ENCODE results near the gene PHACTR3. TPM values are rescaled to one million over a fixed set of nuclear protein-coding genes. Genes with fewer than 3 reads are reported as not detected.

The PHACTR3 gene
- total and polyA plus RNA-seq, 2 donors, result 2.9 to 35.8 TPM

DNA sequence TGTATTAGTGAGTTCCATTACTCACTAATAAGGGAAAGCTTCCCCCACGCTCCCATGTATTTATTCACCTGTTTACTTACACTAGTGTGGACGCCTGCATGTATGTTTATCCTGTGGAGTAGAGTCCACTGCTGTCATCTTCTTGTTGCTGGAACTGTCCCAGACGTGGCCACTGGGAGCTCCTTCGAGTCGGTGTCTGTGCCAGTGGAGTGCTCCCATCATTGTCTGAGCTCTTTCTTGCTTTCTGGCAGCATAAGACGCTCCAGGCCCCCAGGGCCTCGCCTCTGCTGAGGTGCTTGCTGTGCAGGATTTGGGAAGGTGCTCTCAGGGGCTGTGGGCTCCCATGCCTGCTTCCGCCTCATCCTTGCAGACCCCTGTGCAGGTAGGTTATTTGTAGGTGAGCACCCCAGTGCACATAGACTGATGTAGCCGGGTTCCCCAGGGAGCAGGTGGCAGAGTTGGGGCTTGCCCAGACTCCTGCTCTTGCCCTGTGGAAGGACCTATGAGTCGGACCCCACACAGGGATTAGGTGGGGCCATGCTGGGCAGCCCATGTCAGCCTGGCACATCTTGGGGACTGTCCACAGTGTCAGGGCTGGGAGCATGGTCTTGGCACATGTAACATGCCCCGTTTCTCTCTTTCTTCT lies 16.6 kb downstream of the PHACTR3 start:
- H3K27me3 ChIP-seq (ENCODE audit: control insufficient read depth in 2 of 2, insufficient read depth in 1 of 2, low read length in 1 of 2), result no peaks in the 10 kb centered on the region
- H3K4me3 ChIP-seq (ENCODE audit: low read length in 2 of 2), result no peak overlapping the region
- 72% methylated on average over 11 of the region's 11 CpGs for WGBS
- no peak overlapping the region for H3K27ac ChIP-seq (ENCODE audit: low read depth in 1 of 2, low read length in 1 of 2)
- no peaks in the 10 kb centered on the region for H3K4me1 ChIP-seq (ENCODE audit: control insufficient read depth in 2 of 2, insufficient read depth in 2 of 2, low read length in 2 of 2)
- H3K36me3 ChIP-seq (ENCODE audit: control insufficient read depth in 2 of 2, insufficient read depth in 2 of 2, low read length in 1 of 2), result no peaks in the 10 kb centered on the region
- no peaks in the 10 kb centered on the region for H3K9me3 ChIP-seq (ENCODE audit: control insufficient read depth in 2 of 2, insufficient read depth in 1 of 2, low read length in 1 of 2)
- DNase-seq (ENCODE audit: low read depth in 6 of 9, low spot score in 9 of 9), result no peak

DNA sequence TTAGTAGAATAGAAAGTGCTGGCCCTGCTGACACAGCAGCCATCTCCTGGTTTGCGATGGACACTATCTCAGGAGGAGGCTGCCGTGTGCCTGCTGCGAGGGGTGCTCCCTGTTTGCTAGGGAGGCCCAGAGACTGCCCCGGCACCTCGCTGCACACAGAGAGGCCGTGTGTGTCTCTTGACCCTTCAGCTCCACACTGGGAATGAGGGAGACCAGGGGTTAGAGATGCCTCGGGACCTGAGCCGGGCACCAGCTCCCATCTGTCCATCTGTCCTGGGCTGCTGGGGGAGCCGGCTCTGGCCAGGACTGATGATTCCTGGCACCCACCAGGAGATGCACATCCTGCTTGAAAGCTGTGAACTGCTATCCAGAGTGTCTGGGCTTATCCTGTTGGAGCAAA lies 18.2 kb downstream of the PHACTR3 start:
- WGBS, result 93% methylated on average over 9 of the region's 9 CpGs
- no peaks in the 10 kb centered on the region for H3K9me3 ChIP-seq (ENCODE audit: control insufficient read depth in 2 of 2, insufficient read depth in 1 of 2, low read length in 1 of 2)
- no peaks in the 10 kb centered on the region for H3K27me3 ChIP-seq (ENCODE audit: control insufficient read depth in 2 of 2, insufficient read depth in 1 of 2, low read length in 1 of 2)
- H3K27ac ChIP-seq (ENCODE audit: low read depth in 1 of 2, low read length in 1 of 2), result no peak overlapping the region
- H3K4me1 ChIP-seq (ENCODE audit: control insufficient read depth in 2 of 2, insufficient read depth in 2 of 2, low read length in 2 of 2), result no peaks in the 10 kb centered on the region
- no peak overlapping the region for H3K4me3 ChIP-seq (ENCODE audit: low read length in 2 of 2)
- no peak for DNase-seq (ENCODE audit: low read depth in 6 of 9, low spot score in 9 of 9)
- H3K36me3 ChIP-seq (ENCODE audit: control insufficient read depth in 2 of 2, insufficient read depth in 2 of 2, low read length in 1 of 2), result no peaks in the 10 kb centered on the region

DNA sequence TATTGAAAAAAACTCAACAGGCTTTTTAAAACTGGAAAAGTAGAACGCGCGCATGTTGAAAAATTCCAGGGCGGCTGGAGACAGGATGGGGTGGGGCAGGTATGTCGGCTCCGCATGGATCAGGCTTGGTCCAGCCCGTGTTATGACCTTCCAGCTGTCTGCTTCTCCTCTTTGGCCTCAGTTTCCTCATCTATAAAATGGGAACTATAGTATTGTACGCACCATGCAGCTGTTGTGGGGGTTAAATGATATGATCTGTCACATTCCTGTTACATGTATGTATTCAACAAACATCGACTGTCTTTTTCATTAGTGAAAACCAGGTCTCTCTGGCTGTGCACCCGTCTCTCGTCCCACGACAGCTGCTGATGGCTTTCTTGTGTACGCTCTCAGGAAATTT lies 18.8 kb downstream of the PHACTR3 start:
- no peaks in the 10 kb centered on the region for H3K36me3 ChIP-seq (ENCODE audit: control insufficient read depth in 2 of 2, insufficient read depth in 2 of 2, low read length in 1 of 2)
- no peak overlapping the region for H3K4me3 ChIP-seq (ENCODE audit: low read length in 2 of 2)
- 92% methylated on average over 13 of the region's 13 CpGs for WGBS
- H3K27me3 ChIP-seq (ENCODE audit: control insufficient read depth in 2 of 2, insufficient read depth in 1 of 2, low read length in 1 of 2), result no peaks in the 10 kb centered on the region
- H3K27ac ChIP-seq (ENCODE audit: low read depth in 1 of 2, low read length in 1 of 2), result no peak overlapping the region
- DNase-seq (ENCODE audit: low read depth in 6 of 9, low spot score in 9 of 9), result no peak
- no peaks in the 10 kb centered on the region for H3K9me3 ChIP-seq (ENCODE audit: control insufficient read depth in 2 of 2, insufficient read depth in 1 of 2, low read length in 1 of 2)
- H3K4me1 ChIP-seq (ENCODE audit: control insufficient read depth in 2 of 2, insufficient read depth in 2 of 2, low read length in 2 of 2), result no peaks in the 10 kb centered on the region

DNA sequence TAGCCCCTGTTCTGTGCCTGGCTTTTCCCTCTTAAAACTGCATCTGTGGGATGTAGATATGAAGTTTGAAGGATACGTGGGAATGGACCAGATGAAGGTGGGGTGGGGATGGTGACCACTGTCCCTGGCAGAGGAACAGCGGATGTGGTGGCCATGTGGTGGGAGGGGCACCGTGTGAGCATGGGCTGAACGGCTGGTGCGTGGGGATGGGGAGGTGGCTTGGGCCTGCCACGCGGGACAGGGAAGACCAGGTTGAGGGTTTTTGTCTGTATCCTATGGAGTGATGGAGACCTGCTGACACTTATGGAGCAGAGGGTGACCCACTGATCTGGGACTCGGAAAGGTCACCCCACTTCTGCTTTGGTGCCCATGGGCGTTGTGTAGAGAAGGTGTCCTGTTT lies 19.2 kb downstream of the PHACTR3 start:
- Histone ChIP-seq H3K27ac (ENCODE audit: low read depth in 1 of 2, low read length in 1 of 2) (no peak overlapping the region), H3K4me3 (ENCODE audit: low read length in 2 of 2) (no peak overlapping the region), H3K36me3 (ENCODE audit: control insufficient read depth in 2 of 2, insufficient read depth in 2 of 2, low read length in 1 of 2) (no peaks in the 10 kb centered on the region), H3K9me3 (ENCODE audit: control insufficient read depth in 2 of 2, insufficient read depth in 1 of 2, low read length in 1 of 2) (no peaks in the 10 kb centered on the region), H3K4me1 (ENCODE audit: control insufficient read depth in 2 of 2, insufficient read depth in 2 of 2, low read length in 2 of 2) (no peaks in the 10 kb centered on the region), H3K27me3 (ENCODE audit: control insufficient read depth in 2 of 2, insufficient read depth in 1 of 2, low read length in 1 of 2) (no peaks in the 10 kb centered on the region)
- DNase-seq (ENCODE audit: low read depth in 6 of 9, low spot score in 9 of 9), result no peak
- 92% methylated on average over 9 of the region's 9 CpGs for WGBS

DNA sequence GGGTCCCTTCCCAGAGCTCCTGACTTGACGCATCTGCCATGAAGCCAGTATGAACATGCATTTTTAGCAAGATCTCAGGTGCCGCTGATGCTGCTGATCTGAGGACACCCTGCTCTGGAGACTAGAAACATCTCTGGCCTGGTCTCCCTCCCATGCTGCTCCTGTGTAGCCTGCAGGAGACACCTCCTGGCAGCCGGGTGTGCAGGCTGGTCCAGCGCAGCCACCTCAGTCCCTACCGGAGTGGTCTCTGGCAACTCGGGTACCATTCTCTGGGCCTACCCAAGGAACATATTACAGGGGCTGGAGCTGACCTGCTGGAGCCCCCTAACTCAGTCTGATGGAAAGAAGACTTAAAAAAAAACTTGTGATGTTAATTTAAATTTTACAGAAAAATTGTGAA lies 20.1 kb downstream of the PHACTR3 start:
- H3K4me1 ChIP-seq (ENCODE audit: control insufficient read depth in 2 of 2, insufficient read depth in 2 of 2, low read length in 2 of 2), result no peaks in the 10 kb centered on the region
- no peaks in the 10 kb centered on the region for H3K36me3 ChIP-seq (ENCODE audit: control insufficient read depth in 2 of 2, insufficient read depth in 2 of 2, low read length in 1 of 2)
- H3K4me3 ChIP-seq (ENCODE audit: low read length in 2 of 2), result no peak overlapping the region
- 96% methylated on average over 6 of the region's 6 CpGs for WGBS
- no peaks in the 10 kb centered on the region for H3K27me3 ChIP-seq (ENCODE audit: control insufficient read depth in 2 of 2, insufficient read depth in 1 of 2, low read length in 1 of 2)
- H3K9me3 ChIP-seq (ENCODE audit: control insufficient read depth in 2 of 2, insufficient read depth in 1 of 2, low read length in 1 of 2), result no peaks in the 10 kb centered on the region
- DNase-seq (ENCODE audit: low read depth in 6 of 9, low spot score in 9 of 9), result no peak
- no peak overlapping the region for H3K27ac ChIP-seq (ENCODE audit: low read depth in 1 of 2, low read length in 1 of 2)

DNA sequence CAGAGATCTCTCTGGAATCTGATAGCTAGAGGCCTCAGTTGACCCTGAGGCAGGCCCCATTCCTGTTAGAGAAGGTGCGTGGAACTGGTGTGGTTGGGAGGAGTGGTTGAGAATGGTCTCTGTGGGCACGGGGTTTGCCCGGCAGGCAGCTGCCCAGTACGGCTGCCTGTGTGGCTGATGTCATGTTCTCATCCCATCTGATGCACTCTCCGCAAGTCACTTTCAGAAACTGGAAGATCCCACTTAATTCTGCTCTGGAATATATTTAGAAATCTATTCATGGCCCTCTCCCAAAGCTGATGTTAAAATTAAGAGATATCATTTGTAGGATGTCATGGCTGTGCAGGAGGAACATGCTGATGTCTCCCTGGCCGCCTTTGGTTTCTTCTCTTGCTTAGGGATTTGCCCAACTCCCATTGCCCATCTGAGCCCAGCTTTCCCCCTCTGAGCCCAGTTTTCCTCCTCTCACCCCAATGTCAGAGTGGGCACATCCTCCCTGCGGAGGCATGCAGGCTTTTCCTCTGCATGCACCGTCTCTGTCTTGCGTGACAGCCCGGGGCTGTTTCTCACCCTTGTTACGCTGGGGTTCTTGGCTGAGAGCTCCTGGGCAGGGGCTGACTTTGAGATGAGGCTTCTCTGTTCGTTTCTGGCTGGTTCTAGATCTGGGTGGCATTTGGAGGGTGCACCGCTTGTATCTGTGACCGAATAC lies 21.0 kb downstream of the PHACTR3 start:
- Histone ChIP-seq H3K9me3 (ENCODE audit: control insufficient read depth in 2 of 2, insufficient read depth in 1 of 2, low read length in 1 of 2) (no peaks in the 10 kb centered on the region), H3K4me3 (ENCODE audit: low read length in 2 of 2) (no peak overlapping the region), H3K4me1 (ENCODE audit: control insufficient read depth in 2 of 2, insufficient read depth in 2 of 2, low read length in 2 of 2) (no peaks in the 10 kb centered on the region), H3K27ac (ENCODE audit: low read depth in 1 of 2, low read length in 1 of 2) (no peak overlapping the region), H3K36me3 (ENCODE audit: control insufficient read depth in 2 of 2, insufficient read depth in 2 of 2, low read length in 1 of 2) (no peaks in the 10 kb centered on the region), H3K27me3 (ENCODE audit: control insufficient read depth in 2 of 2, insufficient read depth in 1 of 2, low read length in 1 of 2) (no peaks in the 10 kb centered on the region)
- 89% methylated on average over 14 of the region's 14 CpGs for WGBS
- DNase-seq (ENCODE audit: low read depth in 6 of 9, low spot score in 9 of 9), result no peak

DNA sequence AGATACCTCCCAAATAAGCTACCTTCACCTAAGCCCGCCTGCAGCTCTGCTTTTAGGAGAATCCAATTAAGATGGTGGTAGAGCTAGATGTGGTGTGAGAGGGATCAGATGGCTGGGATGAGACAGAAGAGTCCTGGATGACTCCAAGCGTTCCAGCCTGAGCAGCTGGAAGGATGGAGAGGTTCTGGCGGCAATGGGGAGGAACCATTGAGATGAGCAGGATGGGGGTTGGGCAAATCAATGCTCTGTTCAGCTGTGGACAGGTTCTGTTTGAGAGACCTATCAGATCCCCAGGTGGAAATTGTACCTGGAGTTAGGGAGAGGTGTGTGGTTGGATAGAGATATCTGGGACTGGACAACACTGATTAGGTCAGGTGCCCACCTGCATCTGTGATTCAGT lies 23.0 kb downstream of the PHACTR3 start:
- no peaks in the 10 kb centered on the region for H3K36me3 ChIP-seq (ENCODE audit: control insufficient read depth in 2 of 2, insufficient read depth in 2 of 2, low read length in 1 of 2)
- H3K27me3 ChIP-seq (ENCODE audit: control insufficient read depth in 2 of 2, insufficient read depth in 1 of 2, low read length in 1 of 2), result no peaks in the 10 kb centered on the region
- H3K4me3 ChIP-seq (ENCODE audit: low read length in 2 of 2), result no peak overlapping the region
- 88% methylated on average over 3 of the region's 3 CpGs for WGBS
- no peaks in the 10 kb centered on the region for H3K4me1 ChIP-seq (ENCODE audit: control insufficient read depth in 2 of 2, insufficient read depth in 2 of 2, low read length in 2 of 2)
- H3K9me3 ChIP-seq (ENCODE audit: control insufficient read depth in 2 of 2, insufficient read depth in 1 of 2, low read length in 1 of 2), result no peaks in the 10 kb centered on the region
- DNase-seq (ENCODE audit: low read depth in 6 of 9, low spot score in 9 of 9), result no peak
- no peak overlapping the region for H3K27ac ChIP-seq (ENCODE audit: low read depth in 1 of 2, low read length in 1 of 2)

DNA sequence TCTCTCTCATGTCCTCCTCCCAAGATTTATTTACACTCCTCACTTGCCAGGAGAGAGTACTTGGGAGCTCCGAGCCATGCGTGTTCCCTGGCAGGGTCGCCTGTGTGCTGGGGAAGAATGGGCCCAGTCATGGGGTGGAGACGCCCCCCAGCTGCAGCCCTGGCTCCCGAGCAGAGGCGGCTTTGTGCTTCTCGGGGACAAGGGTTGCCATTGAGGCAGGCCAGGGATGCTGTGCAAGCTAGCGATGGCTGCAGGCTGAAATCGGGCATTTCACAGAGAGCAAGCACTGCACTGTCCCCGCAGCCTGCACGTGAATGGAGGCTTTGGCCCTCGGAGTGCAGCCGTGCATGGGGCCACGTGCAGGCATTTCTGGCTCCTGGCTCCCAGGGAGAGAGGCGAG lies 23.8 kb downstream of the PHACTR3 start:
- Histone ChIP-seq H3K4me1 (ENCODE audit: control insufficient read depth in 2 of 2, insufficient read depth in 2 of 2, low read length in 2 of 2) (no peaks in the 10 kb centered on the region), H3K4me3 (ENCODE audit: low read length in 2 of 2) (no peak overlapping the region), H3K27me3 (ENCODE audit: control insufficient read depth in 2 of 2, insufficient read depth in 1 of 2, low read length in 1 of 2) (no peaks in the 10 kb centered on the region), H3K9me3 (ENCODE audit: control insufficient read depth in 2 of 2, insufficient read depth in 1 of 2, low read length in 1 of 2) (no peaks in the 10 kb centered on the region), H3K36me3 (ENCODE audit: control insufficient read depth in 2 of 2, insufficient read depth in 2 of 2, low read length in 1 of 2) (no peaks in the 10 kb centered on the region), H3K27ac (ENCODE audit: low read depth in 1 of 2, low read length in 1 of 2) (no peak overlapping the region)
- WGBS, result 90% methylated on average over 15 of the region's 15 CpGs
- DNase-seq (ENCODE audit: low read depth in 6 of 9, low spot score in 9 of 9), result no peak

DNA sequence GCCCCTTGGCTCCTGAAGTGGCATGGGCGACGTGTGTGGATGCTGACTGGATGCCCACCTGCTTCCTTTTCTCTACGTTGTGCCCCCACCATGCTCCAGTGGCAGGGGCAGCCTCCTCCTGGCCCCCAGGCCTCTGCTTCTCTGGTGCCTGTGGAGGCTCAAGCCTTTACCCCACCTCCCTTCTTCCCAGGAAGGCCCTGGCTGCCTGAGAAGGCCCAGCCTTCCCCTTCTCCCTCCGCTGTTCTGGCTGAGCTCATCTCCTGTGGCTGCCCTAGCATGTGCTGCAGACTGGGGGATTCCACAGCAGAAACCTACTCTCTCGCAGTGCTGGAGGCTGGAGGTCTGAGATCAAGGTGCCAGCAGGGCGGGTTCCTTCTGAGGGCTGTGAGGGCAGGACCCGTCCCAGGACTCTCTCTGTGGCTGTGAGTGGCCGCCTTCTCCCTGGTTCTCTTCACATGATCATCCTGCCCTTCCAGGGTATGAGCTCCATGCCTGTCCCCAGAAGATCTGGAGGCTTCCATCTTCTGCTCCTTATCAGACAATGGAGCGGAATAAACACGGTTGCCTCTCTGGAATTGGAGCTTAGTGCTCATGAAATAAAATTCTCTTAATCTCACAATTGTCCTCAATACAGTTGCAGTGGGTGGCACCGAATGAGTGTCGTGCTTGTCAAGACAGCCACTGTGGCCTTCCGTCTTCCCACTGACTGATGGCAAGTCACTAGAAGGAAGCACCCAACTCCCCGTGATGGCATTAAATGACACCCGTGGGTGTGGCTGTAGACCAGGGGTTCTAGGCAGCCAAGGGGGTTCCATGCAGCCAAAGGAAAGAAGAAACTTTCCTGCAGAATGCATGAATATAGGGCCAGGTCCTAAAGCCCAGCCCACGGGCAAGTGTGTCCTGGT lies 25.1 kb downstream of the PHACTR3 start:
- Histone ChIP-seq H3K27me3 (ENCODE audit: control insufficient read depth in 2 of 2, insufficient read depth in 1 of 2, low read length in 1 of 2) (no peaks in the 10 kb centered on the region), H3K9me3 (ENCODE audit: control insufficient read depth in 2 of 2, insufficient read depth in 1 of 2, low read length in 1 of 2) (no peaks in the 10 kb centered on the region), H3K4me1 (ENCODE audit: control insufficient read depth in 2 of 2, insufficient read depth in 2 of 2, low read length in 2 of 2) (no peaks in the 10 kb centered on the region), H3K4me3 (ENCODE audit: low read length in 2 of 2) (no peak overlapping the region), H3K36me3 (ENCODE audit: control insufficient read depth in 2 of 2, insufficient read depth in 2 of 2, low read length in 1 of 2) (no peaks in the 10 kb centered on the region), H3K27ac (ENCODE audit: low read depth in 1 of 2, low read length in 1 of 2) (no peak overlapping the region)
- no peak for DNase-seq (ENCODE audit: low read depth in 6 of 9, low spot score in 9 of 9)
- 91% methylated on average over 15 of the region's 16 CpGs for WGBS

Data from thymus (tissue), 11 donors.